Forelimb muscle (tissue), 1 donor: ENCODE measurements around the gene KLF13. TPM values are rescaled to one million over a fixed set of nuclear protein-coding genes. Genes with fewer than 3 reads are reported as not detected.
A peak's percentile ranks its signal among the peaks of the same experiment; 100 is the strongest.
"Not testable (repeated sequence)": the region's sequence is repeated elsewhere in the genome, so short reads cannot be mapped to it uniquely, and the experiment has no call there.

ENCODE experiments used
- DNase-seq: peaks from one replicate; pipeline ENCODE4 v3.0.0-alpha.2; 2013; ENCODE audit warnings: low read depth
- polyA plus RNA-seq: library from polyadenylated mRNA; unstranded; fragments of 120-200 nt; gene quantifications from one replicate; pipeline ENCODE4 v1.2.1, GENCODE V29; 2013; ENCODE audit not compliant: insufficient read length

The KLF13 gene
- polyA plus RNA-seq, 1 donor, result 37.0 TPM

- no peak for DNase-seq
Observed at GRCh38 chr15:31345606-31346366, 19.2 kb downstream of the KLF13 start.

DNA sequence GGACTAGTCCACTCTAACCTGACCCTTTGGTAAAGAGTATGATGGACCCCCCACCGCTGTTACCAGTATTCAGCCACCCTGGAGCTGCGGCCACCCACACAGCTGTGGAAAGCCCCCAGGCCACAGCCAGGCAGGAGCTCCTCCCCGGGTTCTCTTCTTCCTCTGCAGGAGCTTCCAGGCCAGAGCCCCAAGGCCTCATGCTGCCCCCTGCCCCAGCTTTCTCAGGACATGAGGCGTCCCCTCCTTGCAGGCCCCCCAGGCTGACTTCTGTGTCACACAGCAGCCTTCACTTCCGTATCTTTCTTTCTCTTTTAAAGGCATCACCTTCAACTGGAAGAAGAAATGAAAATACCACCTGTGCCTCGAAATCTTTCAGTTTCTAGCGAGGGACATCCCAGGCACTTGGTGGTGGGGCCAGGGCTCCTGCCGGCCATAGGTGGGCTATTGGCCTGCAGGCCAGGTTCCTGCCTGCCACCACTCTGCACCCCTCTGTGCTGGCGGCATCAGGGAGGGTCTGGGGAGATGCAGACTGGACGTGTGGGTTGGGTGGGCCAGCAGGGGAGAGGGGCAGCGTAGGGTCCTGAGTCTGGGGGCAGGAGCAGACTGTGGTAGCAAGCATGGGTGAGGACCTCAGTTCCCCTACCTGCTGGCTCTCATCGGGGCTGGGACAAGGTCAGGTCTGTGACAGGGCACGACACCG, 19.9 kb downstream of the KLF13 start:
- no peak for DNase-seq

GRCh38 chr15:31347067-31347975, 20.7 kb downstream of the KLF13 start:
- no peak for DNase-seq

DNA sequence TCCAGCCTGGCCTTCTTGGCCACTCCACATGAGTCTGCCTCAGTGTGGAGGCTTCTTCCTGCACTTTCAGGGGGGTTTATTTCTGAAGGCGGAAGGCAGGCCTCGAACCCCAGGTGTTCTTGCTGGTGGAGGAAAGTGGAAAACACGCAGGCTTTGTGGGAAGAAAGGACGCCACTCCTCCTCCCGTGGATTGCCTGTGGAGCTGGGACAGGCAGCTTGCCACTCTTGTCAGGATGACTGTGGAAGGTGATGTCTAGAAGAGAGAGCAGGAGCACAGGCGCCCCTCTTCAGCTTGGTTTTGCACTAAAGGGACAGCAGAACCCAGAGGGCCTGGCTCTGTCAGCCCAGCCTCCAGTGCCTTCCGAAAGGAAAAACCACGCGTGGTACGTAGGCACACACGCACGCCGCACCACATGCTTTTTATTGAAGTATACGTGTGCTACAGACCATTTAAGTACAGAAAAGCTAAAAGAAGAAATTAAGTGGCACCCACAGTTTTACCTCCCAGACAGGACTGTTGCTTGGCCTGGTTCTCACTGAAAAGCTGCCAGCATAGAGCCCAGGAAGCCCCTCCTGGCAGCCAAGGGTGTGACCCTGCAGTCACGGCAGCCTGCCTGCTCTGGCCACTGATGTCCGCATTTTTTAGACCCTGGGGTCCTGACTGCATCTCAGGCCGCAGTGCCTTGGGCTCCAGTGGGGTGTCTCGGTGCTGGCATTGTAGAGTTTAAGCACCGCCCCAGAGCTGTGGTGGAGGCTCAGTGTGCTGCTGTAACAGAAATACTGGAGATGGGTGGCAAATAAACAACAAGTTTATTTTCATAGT, 21.6 kb downstream of the KLF13 start:
- no peak for DNase-seq

- no peak for DNase-seq
Observed at GRCh38 chr15:31349233-31350141, 22.9 kb downstream of the KLF13 start.

- no peak for DNase-seq
Observed at GRCh38 chr15:31350771-31351170, 24.1 kb downstream of the KLF13 start.

DNA sequence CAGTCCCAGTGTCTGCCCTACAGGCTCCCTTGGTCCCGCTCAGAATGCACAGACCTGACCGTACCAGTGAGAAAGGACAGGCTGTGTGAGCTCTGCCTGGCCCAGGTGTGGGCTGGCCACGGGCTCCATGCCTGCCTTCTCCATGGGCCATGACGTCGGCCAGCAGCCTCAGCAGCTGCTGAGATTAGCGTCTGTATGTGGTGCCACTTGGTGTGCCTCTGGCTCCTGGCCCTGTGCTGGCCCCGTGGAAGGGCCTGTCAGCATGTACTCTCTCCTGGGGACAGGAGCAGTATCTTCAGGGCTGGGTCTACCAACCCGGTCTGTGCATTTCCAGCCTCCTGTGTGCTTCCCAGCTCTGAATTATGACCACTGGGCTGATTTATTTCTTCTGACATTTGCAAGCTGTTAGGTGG, 25.7 kb downstream of the KLF13 start:
- no peak for DNase-seq

- peak; percentile 50 for DNase-seq
Observed at GRCh38 chr15:31352911-31353811, 26.5 kb downstream of the KLF13 start.

- DNase-seq, result no peak
Observed at GRCh38 chr15:31353931-31354330, 27.3 kb downstream of the KLF13 start.

GRCh38 chr15:31356097-31356496, 29.5 kb downstream of the KLF13 start:
- DNase-seq, result not testable (repeated sequence)

DNA sequence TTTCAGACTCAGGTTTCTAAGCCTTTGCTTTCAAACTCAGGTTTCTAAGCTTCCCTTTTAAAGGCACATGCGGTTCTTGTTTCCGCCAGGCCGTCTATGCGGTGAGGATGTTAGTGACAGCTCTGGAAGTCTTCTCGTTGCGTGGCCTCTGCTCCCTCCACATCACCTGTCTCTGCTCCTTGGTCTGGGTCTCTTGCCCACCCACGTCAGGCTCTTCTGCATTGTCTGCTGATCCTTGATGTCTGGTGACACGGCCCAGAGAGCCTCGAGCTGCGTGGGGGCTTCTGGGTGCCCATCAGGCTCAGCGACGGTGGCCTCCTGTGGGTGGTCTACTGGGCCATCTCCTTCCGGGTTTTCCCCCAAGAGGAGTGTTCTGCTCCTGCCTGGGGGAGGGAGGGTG, 30.5 kb downstream of the KLF13 start:
- DNase-seq, result no peak

DNA sequence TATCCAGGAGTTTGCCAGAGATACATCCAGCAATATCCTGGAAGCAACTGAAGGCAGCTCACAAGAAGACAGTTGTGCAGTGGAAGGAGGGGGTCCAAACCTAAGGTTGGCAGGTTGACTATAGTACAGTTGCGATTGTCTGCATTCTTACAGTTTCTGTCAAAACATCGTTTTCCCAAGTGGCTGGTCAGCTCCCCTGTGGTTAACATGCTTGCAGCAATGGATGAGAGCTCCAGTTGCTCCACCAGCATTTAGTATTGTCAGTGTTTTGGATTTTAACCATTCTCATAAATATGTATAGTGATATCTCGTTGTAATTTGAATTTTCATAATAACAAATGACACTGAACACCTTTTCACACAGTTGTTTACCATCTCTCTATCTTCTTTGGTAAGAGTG, 31.5 kb downstream of the KLF13 start:
- no peak for DNase-seq

DNA sequence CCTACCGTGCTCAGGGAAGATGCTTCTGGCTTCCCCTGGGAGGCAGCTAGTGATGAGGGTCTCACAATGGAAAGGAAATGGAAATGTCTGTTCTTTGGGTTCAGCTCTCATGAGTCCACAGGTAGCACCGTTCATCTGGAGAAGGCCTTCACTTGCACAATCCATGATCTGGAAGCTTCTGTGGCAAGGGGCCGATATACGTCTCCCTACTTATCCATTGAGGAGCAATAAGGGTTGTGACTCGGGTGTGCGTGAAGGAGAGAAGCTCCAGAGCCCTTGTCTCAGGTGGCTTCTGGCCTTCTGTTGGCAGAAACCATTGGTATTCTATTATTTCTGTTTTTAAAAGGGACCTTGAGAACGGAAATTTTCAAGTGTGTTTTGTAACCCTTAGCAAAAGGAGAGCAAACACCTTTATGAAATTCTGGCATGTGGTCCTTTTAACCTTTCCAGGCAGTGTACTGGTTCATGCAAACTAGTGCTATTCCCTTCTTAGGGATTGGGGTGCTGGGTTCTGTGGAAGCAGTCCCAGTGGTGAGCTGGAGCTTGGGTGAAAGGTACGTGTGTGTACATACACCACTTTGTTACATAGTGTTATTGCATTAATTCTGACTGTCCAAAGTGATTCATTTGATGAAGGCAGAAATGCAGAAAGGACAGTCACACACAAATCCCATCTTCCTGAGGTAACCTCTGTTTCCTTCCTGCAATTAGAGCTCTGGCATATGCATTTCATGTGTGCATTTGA, 32.5 kb downstream of the KLF13 start:
- DNase-seq, result no peak

DNA sequence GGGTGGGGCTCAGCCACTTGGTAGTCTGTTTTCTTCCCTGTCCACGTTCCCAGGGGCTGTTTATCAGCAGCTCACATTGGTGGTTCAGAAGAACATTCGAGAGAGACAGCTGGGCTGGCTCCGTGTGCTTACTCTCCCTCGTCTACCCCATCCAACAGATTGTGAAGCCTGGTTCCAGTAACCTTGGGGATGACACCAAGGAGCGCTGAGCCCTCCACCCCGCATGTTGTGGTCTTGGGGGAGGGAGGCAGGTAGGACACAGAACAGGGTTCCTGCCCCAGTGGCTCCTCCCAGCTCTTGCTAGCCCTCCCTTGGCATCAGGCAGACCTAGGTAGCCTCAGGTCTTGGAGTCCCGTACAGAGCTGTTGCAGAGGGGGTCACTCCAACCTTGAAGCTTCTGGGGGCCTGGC, 33.1 kb downstream of the KLF13 start:
- DNase-seq, result no peak

DNA sequence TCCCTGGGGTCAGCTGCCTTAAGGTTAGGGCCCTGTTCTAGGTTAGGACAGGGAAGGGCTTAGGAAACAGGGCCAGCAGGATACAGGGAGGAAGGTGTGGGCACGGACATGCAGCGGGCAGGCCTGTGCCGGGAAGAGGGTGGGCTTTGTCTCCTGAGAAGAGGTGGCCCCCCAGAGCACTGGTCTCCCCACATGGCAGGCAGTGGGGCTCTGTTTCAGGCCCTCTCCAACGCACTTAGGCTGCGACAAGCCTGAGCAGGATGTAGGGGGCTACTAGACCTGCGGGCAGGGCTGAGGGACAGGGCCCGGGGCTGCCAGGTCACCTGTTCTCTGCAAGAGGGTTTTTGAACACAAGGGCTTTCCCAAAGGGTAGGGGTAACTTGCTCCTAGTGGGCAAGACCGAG, 33.5 kb downstream of the KLF13 start:
- DNase-seq, result no peak

GRCh38 chr15:31360843-31361763, 34.5 kb downstream of the KLF13 start:
- DNase-seq, result no peak

- no peak for DNase-seq
Observed at GRCh38 chr15:31361764-31362515, 35.3 kb downstream of the KLF13 start.
